ENCODE data around the gene VMAC.
A peak's percentile ranks its signal among the peaks of the same experiment; 100 is the strongest.

VMAC gene

GRCh38 chr19:5903056-5903623 lies 1.5 kb upstream of the VMAC start:
- TF ChIP-seq, protein P1, sequence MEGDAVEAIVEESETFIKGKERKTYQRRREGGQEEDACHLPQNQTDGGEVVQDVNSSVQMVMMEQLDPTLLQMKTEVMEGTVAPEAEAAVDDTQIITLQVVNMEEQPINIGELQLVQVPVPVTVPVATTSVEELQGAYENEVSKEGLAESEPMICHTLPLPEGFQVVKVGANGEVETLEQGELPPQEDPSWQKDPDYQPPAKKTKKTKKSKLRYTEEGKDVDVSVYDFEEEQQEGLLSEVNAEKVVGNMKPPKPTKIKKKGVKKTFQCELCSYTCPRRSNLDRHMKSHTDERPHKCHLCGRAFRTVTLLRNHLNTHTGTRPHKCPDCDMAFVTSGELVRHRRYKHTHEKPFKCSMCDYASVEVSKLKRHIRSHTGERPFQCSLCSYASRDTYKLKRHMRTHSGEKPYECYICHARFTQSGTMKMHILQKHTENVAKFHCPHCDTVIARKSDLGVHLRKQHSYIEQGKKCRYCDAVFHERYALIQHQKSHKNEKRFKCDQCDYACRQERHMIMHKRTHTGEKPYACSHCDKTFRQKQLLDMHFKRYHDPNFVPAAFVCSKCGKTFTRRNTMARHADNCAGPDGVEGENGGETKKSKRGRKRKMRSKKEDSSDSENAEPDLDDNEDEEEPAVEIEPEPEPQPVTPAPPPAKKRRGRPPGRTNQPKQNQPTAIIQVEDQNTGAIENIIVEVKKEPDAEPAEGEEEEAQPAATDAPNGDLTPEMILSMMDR (IDR thresholded peaks at IDR 0.05) = no peak
- H3K36me3 Mint-ChIP-seq (ENCODE audit: low read depth) = peaks cover 18% of the 10 kb centered on the region
- H3K27ac Mint-ChIP-seq = peak overlapping the region; percentile 100
- H3K4me1 Mint-ChIP-seq = peaks cover 24% of the 10 kb centered on the region
- peak overlapping the region; percentile 99 for H3K4me3 Mint-ChIP-seq
- H3K27me3 Mint-ChIP-seq (ENCODE audit: low read depth, poor library complexity) = peaks cover 3% of the 10 kb centered on the region
- no peaks in the 10 kb centered on the region for H3K9me3 Mint-ChIP-seq
- DNase-seq = no peak

- DNase-seq = peak; percentile 98
Measured at GRCh38 chr19:5903624-5904351, 884 bp upstream of the VMAC start, which contains the start of gene NDUFA11. NDUFA11 (minus strand) TSS chr19:5903790; CDS start chr19:5903708, 82 bp downstream.

DNA sequence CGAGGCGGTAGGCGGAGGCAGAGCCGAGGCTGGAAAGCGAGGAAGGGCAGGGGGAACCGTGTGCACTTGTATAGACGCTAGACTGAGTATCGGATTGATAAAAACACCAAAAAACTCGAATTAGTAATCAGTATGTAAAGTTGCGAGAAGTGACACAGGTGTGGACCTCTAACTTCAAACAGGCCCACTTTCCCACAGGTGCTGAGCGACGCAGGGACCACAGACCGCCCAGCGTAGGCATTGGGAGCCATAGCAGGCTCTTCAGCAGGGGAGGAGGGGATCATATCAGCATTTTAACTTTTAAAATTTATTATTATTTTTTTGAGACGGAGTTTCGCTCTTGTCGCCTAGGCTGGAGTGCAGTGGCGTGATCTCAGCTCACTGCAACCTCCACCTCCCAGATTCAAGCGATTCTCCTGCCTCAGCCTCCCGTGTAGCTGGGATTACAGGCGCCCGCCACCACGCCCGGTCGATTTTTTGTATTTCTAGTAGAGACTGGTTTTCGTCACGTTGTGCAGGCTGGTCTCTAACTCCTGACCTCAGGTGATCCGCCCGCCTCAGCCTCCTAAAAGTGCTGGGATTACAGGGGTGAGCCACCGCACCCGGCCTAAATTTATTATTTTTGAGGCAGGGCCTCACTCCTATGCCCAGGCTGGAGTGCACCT lies 574 bp downstream of the VMAC start:
- no peak for DNase-seq
- TF ChIP-seq, protein P1 (IDR thresholded peaks at IDR 0.05) = no peak
- peak overlapping the region; percentile 99 for H3K4me3 Mint-ChIP-seq
- peaks cover 24% of the 10 kb centered on the region for H3K4me1 Mint-ChIP-seq
- H3K27me3 Mint-ChIP-seq (ENCODE audit: low read depth, poor library complexity) = peaks cover 3% of the 10 kb centered on the region
- peaks cover 13% of the 10 kb centered on the region for H3K36me3 Mint-ChIP-seq (ENCODE audit: low read depth)
- H3K27ac Mint-ChIP-seq = no peak overlapping the region
- H3K9me3 Mint-ChIP-seq = no peaks in the 10 kb centered on the region

More at GRCh38 chr19:5903624-5904351, 884 bp upstream of the VMAC start, which contains the start of gene NDUFA11:
- Mint-ChIP-seq H3K36me3 (ENCODE audit: low read depth) (peaks cover 18% of the 10 kb centered on the region), H3K27me3 (ENCODE audit: low read depth, poor library complexity) (peaks cover 3% of the 10 kb centered on the region), H3K4me1 (peaks cover 24% of the 10 kb centered on the region), H3K9me3 (no peaks in the 10 kb centered on the region), H3K4me3 (peak within 1 kb of the TSS; percentile 99), H3K27ac (peak within 1 kb of the TSS; percentile 100)
- TF ChIP-seq, protein P1 (IDR thresholded peaks at IDR 0.05) = no peak

- peaks cover 3% of the 10 kb centered on the region for H3K27me3 Mint-ChIP-seq (ENCODE audit: low read depth, poor library complexity)
- peaks cover 4% of the 10 kb centered on the region for H3K36me3 Mint-ChIP-seq (ENCODE audit: low read depth)
- no peak for DNase-seq
- peak overlapping the region; percentile 38 for H3K4me3 Mint-ChIP-seq
- H3K4me1 Mint-ChIP-seq = peaks cover 18% of the 10 kb centered on the region
- TF ChIP-seq, protein P1 (IDR thresholded peaks at IDR 0.05) = no peak
- peak overlapping the region; percentile 64 for H3K27ac Mint-ChIP-seq
- H3K9me3 Mint-ChIP-seq = no peaks in the 10 kb centered on the region
Measured at GRCh38 chr19:5907241-5907640, 2.6 kb downstream of the VMAC start.

DNA sequence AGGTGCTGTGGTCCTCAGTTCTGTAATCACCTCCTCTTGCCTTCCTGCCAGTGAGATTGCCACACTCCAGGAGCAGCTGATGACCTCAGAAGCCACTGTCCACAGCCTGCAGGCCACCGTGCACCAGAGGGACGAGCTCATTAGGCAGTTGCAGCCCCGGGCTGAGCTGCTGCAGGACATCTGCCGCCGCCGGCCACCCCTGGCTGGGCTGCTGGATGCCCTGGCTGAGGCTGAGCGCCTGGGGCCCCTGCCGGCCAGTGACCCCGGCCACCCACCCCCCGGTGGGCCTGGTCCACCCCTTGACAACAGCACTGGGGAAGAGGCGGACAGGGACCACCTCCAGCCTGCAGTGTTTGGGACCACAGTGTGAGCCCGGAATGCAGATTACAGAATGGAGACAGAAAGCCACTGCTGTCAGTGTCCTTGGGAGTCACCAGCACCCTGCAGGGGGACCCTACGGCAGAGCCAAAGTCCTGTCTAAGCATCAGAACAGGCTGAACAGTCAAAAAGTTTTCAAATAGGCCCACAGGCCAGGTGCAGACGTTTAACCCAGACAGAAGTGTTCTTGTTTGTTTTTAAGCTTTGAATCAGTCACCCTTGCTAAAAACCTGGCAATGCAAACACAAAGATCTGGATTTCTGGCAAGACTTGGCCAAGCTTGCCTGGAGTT lies 4.2 kb downstream of the VMAC start:
- Mint-ChIP-seq H3K27me3 (ENCODE audit: low read depth, poor library complexity) (peaks cover 3% of the 10 kb centered on the region), H3K4me3 (no peak overlapping the region), H3K36me3 (ENCODE audit: low read depth) (peaks cover 7% of the 10 kb centered on the region), H3K4me1 (peaks cover 11% of the 10 kb centered on the region), H3K9me3 (no peaks in the 10 kb centered on the region), H3K27ac (no peak overlapping the region)
- no peak for DNase-seq
- TF ChIP-seq, protein P1 (IDR thresholded peaks at IDR 0.05) = no peak
